CD4-positive, alpha-beta T cell treated with Interleukin-21 for 1 hour (primary cell): ENCODE data around the gene ASTL.
"Not testable (repeated sequence)": the region's sequence is repeated elsewhere in the genome, so short reads cannot be mapped to it uniquely, and the experiment has no call there.

Experiments
- DNase-seq: peaks from one replicate; pipeline ENCODE4 v3.0.0-alpha.2; 2020

The ASTL gene

DNA sequence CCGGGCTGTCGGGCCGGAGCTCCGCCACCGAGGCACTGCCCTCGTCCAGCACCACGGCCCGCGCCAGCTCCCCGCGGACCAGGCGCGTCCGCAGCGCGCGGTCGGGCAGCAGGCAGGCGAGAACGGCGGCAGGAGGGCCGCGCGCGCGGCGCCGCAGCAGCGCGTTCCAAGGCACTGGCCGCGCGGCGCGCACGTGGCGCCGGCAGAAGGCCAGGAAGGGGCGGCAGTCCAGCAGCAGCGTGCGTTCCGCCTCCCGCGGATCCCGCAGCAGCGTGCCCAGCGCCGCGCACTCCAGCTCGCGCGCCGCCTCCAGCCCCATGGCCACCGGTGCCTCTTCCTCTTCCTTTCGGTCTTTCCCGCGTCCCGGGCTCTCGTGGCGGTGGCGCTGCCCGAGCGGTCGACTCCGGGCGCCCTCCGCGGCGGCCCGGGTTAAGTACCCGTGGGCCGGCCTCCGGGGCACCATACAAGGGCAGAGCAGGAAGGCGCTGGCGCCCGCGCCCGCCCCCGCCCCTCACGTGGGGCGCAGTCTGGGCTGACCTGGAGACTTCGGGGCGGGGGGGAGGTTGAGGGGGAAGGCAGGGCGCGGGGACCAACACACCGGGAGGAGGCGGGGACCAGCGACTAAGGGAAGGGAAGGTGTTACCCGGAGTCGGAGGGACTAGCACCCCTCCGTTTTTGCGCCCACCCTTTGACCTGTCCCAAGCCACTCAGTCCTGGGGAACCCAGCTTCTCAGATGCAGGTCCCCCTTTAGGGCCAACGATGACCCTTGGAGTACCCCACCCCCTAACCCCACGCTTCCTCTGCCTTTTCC lies 6.9 kb upstream of the ASTL start, which contains the start of gene DUSP2:
TSS of gene DUSP2 (minus strand) at position 405 of the 812 bp plus-strand sequence. CDS start at position 319, 86 bp downstream.
- DNase-seq, result peak; percentile 95

DNA sequence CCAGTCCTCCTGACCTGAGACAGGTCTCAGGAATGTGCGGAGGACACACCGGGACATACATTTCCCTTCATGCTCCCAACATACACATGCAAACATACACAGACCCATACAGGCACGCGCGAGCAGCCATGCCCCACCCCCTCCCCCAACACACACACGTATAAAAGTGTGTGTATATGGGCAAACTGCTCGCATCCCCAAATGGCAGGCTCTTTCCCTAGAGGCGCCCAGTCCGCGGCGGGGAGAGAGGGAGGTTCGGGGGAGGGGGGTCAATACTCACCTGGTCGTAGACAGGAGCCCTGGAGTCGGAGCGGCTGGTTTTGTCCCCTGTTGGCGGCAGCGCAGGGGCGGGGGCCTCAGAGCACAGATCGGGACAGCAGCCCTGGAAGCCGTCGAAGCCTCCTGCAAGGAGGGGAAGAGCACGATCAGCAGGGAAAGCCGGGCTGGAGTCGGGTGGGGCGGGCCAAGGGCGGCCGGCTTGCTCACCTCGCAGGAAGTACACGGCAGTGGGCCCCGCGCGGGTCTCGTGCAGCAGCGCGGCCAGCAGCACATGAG lies 6.3 kb upstream of the ASTL start:
- peak; percentile 52 for DNase-seq

DNA sequence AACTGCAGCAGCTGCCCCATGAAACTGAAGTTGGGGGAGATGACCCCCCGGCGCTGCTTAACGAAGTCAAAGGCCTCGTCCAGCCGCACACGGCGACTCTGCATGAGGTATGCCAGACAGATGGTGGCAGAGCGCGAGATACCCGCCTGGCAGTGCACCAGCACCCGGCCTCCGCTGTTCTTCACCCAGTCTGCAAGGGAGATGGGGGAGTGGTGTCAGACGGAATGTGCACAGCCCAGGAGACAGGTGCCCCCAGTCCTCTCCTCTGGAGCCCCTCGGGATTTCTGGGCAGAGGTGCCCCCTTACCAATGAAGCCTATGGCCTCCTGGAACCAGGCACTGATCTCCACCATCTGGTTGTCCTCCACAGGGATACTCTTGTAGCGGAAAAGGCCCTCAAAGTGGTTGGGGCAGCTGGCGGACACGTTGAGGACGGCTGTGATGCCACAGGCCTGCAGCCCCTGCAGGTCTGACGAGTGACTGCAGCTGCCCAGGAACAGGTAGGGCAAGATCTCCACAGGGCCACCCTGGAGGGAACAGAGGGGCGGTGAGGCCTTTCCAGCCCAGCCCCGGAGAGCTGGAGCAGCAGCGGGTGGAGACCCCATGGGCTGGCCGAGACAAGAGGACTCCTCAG lies 5.7 kb upstream of the ASTL start:
- peak; percentile 49 for DNase-seq

DNA sequence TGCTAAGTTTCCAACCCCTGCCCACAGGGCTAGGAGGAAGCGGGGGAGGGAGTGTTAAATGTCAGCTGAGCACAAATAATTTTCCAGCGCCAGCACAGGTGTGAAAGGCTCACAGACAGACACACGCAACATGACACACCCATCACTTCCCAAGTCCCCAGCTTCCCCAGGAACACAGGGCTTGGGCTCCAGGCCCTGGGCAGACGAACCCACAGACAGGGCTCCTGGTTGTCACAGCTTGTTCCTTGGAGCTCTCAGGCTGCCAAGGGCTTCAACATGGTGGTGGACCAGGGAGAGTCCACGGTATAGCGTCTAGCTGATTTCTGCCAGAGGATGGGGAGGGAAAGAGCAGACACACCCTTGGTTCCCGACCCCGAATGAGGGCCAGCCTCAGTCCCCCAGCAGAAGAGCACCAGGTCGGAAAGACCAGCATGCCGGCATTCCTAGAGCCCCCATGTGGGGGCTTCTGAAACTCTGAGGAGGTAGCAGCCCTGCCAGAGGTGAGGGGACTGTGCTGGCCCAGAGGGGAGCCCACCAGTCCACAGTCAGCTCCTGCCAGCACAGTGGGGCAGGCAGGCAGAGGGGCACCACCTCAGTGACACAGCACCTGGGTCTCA lies 5.0 kb upstream of the ASTL start:
- peak; percentile 52 for DNase-seq

DNA sequence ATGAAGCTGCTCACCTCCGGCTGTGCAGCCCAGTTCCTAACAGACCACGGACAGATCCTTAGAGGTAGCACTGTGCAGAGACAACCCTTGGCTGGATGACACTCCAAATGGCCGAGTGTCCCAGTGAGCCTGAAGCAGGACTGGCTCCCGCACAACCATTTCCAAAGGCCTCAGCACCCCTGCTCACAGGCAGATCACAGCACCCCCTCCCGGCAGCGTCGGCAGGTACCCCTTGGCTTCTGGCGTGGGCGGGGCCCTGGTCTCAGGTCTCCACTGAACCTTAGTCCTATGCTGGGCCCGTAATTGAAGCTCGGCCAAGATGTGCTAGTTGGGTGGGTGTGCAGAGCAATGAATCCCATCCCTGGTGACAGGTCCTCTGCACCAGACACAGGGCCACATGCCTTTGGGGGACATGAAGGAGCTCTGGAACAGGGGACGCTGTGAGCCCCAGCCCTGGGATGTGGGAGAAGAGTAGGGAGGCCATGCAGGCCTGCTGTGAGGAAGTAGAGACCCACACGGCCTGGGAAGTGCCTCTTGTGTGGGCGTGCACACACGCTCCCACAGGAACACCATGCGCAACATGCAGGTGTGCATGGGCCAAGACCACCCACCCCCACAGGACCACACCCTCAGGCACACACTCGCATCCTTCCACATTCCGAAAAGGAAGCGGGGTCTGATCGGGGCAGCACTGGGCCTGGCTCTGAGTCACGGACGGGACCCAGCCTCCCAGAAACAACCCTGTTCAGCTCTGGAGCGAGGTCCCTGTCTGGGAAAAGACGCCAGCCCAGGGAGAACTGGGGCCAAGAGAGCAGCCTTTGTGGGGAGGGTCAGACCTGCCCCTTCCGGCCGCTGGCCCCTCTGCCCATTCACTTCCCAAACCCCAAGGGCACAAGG lies 4.2 kb upstream of the ASTL start:
- DNase-seq, result peak; percentile 80

DNA sequence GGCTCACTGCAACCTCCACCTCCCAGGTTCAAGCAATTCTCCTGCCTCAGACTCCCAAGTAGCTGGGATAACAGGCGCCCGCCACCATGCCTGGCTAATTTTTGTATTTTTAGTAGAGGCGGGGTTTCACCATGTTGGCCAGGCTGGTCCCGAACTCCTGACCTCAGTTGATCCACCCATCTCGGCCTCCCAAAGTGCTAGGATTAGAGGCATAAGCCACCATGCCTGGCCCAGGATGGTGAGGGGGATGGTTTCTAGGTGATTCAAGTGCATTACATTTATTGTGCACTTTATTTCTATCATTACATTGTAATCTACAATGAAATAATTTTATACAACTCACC lies 3.3 kb upstream of the ASTL start:
- DNase-seq, result not testable (repeated sequence)

DNA sequence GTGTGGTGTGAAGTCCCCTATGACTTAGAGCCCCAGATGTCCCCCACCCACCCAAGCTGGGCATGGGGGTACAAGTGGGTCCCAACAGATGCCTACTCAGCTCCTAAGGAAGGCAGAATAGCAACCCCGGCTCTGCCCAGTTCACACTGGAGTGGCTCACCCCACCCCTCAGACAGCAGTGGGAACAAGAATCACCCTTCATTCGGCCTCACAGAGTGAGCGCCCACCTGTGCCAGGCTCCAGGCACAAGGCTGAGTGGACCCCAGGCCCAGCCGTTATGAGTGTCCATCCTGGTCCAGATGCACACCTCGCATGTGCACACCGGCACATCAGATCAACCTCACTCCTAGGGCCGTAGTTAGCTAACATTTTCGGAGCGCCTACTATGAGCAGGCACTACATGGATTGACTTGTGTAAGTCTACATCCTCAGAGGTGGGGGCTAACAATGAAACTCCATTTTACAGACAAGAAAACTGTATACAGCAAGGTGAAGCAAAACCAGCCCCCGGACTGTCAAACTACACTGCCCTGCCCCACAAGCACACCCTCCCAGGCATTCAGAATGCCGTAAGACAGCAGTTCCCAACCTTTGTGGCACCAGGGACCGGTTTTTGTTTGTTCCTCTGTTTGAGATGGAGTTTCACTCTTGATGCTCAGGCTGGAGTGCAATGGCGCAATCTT lies 2.8 kb upstream of the ASTL start:
- DNase-seq, result peak; percentile 44

DNA sequence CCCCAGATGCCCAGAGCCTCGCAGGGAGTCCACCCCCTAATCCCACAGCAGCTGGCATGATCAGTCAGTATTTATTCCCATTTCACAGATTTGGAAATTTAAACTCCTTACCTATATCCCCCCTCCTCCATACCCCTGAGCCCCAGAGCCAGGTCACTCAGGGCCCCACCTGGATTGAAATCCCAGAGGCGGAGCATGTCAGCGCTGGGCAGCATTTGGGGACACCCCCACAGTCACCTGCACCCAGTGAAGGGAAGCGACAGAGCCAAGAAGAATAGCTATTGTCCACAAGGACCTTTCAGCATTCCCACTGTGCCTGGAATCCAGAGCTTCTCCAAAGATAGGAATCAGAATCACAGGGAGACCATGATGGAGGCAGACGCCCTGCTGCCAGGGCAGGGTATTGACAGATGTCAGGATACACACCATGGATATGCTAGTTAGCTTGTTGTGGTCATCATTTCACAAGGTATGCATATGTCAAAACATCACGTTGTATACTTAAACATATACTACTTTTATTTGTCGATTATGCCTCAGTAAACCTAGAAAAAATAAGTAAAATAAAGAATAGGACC lies 968 bp upstream of the ASTL start:
- DNase-seq, result peak; percentile 27

DNA sequence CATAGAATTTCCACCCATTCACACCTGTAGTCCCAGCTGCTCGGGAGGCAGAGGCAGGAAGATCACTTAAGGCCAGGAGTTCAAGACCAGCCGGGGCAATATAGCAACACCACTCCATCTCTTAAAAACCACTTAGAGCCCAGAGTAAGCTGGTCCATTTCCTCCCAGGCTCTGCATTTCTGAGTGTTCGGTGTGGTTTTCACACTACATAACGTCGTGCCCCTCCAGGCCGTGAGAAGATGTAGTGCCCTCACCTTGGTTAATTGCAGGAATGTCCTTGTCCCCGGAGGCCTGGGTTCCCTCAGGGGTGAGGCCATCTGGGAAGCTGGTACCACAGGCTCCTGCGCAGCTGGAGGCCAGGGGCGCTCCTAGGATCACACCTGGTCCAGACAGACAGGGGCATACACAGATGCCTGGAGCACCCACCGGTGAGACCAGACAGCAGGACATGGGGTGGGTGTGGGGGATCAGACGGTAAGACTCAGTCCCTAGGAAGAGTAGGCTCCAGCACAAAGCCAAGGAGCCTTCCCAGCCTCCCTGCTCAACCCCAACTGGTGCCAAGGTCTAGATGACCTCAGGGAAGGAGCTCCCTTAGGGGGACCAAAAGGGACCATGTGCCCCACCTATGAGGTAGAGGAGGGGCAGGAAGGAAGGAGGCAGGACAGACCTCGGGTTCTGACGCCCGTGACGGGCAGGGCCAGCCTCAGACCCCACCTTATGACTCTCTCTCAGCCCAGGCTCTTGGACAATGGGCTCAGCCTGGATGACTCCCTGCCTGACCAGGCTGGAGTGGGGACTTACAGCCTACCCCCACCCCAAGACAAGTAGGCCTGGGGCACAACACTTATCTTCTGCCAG lies 752 bp downstream of the ASTL start:
- DNase-seq, result peak; percentile 33

DNA sequence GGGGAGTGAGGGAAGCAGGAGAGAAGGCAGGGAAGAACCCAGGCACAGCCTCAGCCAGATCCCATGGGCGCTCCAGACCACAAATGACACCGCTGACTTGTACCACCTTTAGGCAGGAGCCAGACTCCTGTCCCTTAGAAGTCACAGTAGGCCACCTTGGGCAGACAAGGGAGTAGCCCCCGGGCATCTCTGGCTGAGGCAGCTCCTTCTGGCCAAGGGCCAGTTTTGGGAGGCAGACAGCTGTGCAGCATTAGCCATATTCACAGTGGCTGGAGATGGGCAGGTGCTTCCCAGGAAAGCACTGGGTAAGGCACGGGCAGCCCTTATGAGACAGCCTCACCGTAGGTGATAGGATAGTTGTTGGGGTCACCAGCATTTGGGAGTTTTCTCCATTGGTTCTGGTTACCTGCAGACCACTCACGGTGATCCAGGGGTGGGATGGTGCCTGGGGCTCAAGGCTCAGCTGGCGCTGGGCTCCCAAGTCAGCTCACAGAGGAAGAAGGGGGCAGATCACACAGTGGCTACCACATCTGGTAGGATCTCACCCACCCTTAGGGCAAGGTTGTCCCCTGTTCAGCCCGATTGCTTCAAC lies 2.1 kb downstream of the ASTL start:
- no peak for DNase-seq

DNA sequence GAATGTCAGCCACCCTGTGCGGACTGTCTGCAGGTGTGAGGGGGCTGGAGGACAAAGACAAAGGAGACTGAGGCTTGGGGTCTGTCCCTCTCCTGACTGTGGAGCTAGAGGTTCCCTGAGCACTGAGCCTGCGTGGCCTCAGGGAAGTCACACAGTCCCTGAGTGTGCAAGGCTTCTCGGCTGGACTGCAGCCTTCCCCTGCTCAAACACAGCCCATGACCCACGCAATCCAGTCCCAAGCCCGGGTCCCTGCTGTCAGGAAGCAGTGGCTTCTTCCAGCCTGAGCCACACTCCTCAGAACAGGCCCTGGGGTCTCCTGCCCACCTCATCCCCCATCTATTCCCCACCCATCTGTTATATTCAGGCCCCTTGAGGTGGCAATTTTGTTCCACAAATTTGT lies 2.7 kb downstream of the ASTL start:
- DNase-seq, result peak; percentile 22

DNA sequence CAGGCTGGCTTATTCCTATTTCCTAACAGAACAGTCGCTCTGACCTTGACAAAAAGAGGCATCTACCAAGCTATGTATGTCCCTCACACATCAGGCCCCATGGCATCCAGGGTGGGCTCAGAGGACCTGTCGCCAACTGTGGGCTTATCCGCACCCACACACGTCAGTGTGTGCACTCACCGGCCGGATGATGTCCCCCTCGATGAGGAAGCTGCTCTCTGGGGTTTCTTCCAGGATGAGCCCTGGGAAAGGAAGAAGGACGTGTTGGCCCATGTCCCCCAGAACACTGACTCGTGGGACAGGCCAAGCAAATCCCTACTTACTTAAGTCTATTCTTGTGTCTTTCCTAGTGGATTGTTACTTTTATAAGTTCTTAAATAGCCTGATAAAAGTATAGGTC lies 3.1 kb downstream of the ASTL start:
- DNase-seq, result no peak

DNA sequence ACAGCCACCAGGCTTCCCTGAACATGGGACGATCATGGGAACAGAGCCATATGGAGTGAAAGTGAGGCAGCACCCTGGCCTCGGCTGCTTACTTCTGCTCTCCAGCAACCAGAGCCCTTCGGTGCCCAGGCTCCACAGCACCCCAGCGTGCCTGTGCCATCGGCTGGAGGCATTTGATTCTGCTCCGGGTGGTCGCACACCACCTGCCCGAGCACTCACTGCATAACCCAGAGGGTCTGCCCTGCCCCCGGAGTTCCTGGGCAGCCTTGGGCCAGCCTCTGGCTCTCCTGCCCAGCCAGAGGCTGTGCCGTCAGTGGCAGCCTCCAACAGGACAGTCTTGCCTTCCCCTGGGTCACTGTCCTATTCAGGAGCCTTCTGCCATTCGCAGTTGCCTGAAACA lies 3.9 kb downstream of the ASTL start:
- no peak for DNase-seq

DNA sequence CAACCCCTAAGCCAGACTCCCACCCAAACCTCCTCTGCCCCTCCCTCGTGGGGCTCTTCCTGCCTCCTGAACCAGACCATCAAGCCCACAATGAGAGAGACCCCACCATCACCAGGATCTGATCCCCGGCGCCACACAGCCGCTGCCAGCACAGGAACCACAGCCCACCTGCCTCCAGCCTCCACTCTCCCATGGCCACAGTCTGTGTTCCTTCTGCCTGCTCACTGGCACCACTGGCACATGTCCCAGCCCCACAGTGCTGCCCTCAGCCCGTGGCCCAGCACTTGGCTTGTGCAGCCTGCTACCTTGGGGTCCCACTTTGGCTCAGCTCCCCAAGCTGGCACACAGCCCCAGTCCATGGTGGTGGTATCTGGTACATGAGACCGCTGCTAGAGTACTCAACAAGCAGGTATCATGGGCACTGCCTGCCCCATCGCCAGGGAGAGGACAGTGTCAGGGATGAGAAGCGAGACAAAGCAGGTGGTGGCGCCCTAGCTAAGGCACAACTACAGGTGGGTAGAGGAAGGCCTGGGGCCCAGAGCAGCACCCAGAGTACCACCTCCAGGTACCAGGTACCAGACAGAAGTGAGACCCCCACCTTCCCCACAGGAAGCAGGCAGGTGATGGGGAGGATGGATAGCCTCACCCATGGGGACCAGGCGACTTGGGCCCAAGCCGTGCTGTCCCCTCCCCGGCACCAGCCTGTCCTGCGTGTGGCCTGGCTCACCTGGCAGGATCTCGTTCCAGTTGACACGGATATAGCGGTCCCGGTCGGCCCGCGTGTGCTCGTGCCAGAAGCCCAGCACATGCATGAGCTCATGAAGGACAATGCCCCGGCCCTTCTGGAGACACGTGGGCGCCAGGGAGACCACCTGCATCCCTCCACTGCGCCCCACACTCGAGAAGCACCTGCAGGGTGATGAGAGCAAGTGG lies 6.2 kb downstream of the ASTL start:
- peak; percentile 17 for DNase-seq

DNA sequence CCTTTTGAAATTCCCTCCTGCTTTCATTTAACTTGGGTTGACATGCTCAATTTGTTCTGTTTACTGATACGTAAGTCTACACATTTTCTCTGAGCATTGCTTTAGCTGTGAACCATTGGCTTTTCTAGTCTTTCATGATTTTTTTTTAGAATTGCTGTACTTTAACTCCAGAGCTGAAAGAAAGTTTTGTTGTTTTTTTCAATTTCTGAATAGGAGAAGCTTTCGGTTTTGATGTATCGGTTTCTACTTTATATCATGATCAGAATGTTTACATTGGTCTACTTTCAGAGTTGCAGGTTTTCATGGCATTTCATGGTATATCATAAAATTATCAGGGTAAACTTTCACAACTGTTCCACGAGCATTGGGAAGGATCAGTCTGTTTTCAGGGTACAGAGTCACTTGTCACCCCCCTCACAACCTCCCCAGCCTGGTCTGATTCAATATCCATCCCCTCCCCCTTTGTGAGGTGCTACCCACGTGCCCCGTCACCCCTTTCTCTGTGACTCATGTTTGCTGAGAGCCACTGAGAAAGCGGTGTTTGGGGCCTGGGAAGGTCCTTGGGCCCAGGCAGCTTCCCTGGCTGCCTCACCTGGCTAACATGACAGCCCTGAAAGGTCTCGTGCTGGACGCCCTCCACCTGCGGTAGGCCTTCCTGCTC lies 7.0 kb downstream of the ASTL start:
- peak; percentile 35 for DNase-seq

DNA sequence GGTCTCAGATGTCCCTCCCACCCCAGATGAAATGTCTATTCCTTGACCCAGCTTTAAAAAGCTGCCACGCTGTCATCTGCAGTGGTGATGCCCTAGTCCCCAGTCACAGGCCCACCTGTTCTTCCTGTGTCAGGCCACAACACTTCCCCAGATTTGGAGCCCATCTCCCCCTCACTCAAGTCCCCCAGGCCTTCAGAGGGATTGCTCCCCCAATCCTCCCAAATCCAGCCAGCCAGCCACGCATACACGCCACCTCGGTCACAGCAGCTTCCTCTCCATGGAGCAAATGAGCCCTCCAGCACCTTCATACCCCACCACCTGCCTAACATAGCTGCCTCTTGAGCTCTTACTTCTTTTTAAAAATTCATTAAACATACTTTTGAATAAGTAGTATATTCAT lies 7.8 kb downstream of the ASTL start:
- DNase-seq, result peak; percentile 16

DNA sequence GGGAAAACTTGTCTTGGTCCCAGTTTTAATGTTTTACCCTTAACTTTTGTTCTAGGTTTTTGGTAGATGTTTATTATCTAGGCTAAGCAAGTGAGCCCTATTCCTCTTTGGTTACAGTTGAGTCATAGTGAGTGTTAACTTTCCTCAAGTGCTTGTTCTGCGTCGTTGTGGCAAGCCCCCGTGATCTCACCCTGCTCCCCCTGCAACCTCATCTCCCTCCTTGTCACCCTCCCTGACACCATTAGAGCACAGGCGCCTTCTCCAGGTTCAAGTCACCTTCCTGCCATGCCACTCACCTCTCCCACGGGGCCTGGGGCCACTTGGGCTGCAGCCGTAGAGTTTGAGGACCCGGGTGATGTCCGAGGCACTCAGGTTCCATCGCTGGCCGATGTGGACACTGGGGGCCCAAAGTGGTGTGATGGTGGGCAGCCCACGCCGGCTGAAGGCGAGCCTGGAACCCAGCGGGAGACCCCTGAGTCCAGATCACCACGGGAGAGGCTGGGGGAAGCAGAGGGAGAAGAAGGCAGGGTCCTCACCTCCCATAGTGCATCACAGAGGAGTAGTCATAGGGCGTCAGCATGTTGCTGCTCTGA lies 8.7 kb downstream of the ASTL start:
- DNase-seq, result no peak

DNA sequence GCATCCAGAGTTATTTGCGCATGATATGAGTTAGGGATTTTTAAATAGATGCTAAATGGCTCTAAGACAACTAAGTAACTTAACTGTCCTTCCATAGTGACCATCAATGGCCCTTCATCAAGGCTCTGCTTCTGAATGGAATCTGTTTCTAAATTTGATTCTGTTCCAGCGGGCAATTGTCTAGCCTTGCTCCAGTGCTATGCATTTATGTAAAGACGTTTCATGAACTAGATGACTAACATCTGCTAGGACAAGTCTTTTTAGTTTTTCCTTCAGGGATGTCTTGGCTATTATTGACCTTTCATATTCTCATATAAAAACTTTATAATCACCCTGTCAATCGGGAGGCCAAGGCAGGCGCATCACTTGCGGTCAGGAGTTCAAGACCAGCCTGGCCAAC lies 9.8 kb downstream of the ASTL start:
- DNase-seq, result no peak
